ENCODE measurements around the gene IL17RE.

IL17RE gene

DNA sequence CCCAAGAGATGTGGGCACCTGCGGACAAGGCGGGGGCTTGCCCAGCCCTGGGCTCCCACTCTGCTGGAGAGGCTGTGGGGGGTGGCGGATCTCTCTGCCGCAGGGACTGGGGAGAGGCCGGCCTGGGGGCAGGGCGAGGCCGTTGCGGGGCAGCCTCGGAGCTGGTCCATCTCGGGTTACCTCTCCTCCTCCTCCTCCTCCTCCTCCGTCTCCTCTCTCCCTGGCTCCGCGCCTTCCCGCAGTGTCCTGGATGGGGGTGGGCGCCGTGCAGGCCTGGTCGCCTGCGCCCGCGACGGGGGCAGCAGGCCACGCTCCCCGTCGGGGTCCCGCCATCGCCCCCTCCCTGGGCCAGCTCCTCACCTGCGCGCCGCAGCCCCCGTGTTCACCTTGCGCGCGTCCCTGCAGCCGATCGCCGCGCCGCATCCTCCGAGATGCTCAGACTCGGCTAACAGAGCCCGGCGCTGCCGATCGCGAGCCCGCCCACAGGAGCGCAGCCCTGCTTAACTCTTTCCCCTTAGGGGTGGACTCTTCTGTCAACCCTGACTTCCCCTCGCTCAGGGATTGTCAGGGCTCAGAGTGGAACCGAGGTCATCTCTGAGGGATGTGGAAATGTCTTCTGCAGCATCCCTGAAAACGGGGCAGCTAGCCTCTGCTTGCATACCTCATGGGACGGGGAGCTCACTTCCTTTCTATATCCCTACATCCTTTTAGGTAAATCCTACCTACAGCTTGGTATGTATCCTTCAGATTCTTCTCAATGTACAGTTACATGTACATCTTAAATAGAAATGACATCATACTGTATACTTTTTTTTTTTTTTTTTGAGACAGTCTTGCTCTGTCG is 49.5 kb downstream of the IL17RE start, which contains the start of gene PRRT3:
Gene PRRT3, minus strand, starts transcription at position 447 of the 844 bp plus-strand sequence. CDS start 2,293 bp downstream, outside the sequence.
- peak in 1 of 2 donors; percentile 63 for DNase-seq (ENCODE audit: low read depth in 2 of 2)

DNA sequence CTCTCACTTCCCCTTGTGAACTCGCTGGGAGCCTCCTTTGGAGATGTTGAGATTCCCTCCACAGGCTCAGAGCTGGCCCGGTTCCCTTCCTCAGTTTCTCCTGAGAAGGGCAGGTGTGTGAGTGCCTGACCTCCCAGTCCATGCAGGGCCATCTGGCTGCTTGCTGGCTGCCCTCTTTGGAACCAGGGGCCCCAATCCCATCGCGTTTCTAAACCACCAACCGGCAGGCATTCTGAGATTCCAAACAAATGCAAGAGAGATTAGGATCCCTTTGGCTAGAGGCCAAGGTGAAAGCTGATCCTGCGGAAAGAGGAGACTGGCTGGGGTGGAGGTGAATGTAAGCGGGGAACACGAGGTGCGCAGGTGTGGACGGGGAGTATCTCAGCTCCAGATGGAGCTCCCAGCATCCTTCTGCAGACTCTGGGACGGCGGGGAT is 52.4 kb downstream of the IL17RE start:
- no peak for DNase-seq (ENCODE audit: low read depth in 2 of 2)

DNA sequence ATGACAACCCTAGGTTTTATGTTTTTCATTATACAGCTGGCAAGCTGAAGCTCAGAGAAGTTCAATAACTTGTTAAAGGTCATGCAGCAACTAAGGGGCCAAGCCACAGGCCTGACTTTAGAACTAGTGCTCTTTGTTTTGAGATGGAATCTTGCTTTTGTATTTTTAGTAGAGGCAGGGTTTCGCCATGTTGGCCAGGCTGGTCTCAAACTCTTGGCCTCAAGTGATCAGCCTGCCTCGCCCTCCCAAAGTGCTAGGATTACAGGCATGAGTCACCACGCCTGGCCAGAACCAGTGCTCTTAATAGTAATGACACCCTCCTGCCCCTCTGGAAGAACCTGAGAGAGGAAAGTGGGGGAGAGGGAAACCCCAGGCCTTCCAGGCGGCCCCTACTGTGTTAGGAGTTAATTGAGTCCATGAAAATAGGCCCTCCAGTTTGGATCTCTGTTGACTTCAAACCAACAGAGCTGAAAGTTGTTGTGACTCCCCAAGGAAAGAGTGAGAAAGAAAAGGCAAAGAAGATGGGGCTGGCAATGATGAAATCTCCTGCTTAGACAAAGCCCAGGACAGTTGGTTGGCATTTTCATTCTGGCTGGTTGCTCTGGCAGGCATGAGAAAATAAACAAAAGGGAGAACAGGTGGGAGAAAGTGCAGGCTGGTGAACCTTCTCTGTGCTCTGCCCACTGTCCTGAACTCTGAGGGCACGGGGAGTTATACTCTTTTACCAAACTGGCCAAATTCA is 53.1 kb downstream of the IL17RE start:
- no peak for DNase-seq (ENCODE audit: low read depth in 2 of 2)

DNA sequence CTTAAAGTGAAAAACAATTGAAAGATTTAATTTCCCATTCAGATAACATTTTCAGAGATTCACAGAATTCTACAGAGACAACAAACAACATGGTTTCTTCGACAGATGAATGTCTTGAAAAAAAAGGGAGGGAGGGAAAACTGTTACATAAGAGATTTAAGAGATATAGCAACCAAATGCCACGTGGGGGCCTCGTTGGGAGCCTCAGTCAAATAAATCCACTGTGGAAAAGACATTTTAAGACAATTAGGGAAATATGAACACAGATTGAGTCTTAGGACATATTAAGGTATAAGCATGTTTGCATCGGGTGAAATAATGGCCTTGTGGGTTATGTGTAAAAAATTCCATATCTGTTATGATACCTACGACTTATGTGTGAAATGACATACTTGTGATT is 54.6 kb downstream of the IL17RE start:
- no peak for DNase-seq (ENCODE audit: low read depth in 2 of 2)

DNA sequence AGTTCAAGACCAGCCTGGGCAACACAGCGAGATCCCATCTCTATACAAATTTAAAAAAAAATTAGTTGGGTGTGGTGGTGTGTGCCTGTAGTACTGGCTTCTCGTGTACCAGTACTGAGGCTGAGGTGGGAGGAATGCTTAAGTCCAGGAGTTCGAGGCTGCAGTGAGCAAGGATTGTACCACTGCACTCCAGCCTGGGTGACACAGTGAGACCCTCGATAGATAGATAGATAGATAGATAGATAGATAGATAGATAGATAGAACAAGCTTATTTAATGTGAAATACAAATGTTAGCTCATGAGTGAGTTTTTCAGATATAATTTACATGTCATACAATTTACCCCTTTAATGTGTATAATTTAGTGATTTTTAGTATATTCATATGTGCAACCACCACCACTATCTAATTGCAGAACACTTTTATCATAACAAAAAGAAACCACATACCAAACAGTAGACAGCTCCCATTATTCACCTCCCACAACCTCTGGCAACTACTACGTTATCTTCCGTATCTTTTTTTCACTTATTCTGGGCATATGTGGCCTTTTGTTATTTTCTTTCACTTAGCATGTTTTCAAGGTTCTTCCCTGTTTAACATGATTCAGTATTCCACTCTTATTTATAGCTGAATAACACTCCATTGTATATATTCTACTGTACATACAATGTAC is 62.7 kb downstream of the IL17RE start:
- DNase-seq (ENCODE audit: low read depth in 2 of 2): no peak

All from stimulated activated CD4-positive, alpha-beta T cell treated with anti-CD3 and anti-CD28 coated beads, Interleukin-15, amount 100 ng/mL, for 48 hours (primary cell).